GM23338 (cell line): Measurements from ENCODE around the gene COL6A1. TPM values are rescaled to one million over a fixed set of nuclear protein-coding genes. Genes with fewer than 3 reads are reported as not detected.
"Not testable (repeated sequence)": the region's sequence is repeated elsewhere in the genome, so short reads cannot be mapped to it uniquely, and the experiment has no call there.

Experiments used
- ATAC-seq: fragments of 200-7000 bp; cut with Tn5 transposase; 3 replicates; pipeline ENCODE4 v1.9.1; 2020
- DNase-seq: peaks from one replicate; pipeline ENCODE4 v3.0.0-alpha.2; 2015; ENCODE audit warnings: low spot score
- H2AFZ ChIP-seq: fragments of 200-600 bp; sonication (generic); 2 replicates; pipeline ENCODE4 v1.8.0; 2016; ENCODE audit warnings: antibody characterized with exemption, mild to moderate bottlenecking, moderate library complexity
- H3F3A ChIP-seq: fragments of 200-600 bp; sonication (generic); replicated peaks from 2 replicates; pipeline ENCODE4 v1.8.0; 2017; ENCODE audit warnings: antibody characterized with exemption, mixed run types, low read depth
- H3K27ac ChIP-seq: fragments of 200-600 bp; sonication (generic); 2 replicates; pipeline ENCODE4 v1.6.1; 2016; ENCODE audit warnings: low read depth
- H3K27me3 ChIP-seq: fragments of 200-600 bp; sonication (generic); 2 replicates; pipeline ENCODE4 v1.8.0; 2016; ENCODE audit warnings: mild to moderate bottlenecking, mixed run types, moderate library complexity; ENCODE audit not compliant: insufficient read depth
- H3K36me3 ChIP-seq: fragments of 200-600 bp; sonication (generic); 2 replicates; pipeline ENCODE4 v1.8.0; 2016; ENCODE audit warnings: mild to moderate bottlenecking; ENCODE audit not compliant: insufficient read depth
- H3K4me1 ChIP-seq: fragments of 200-600 bp; sonication (generic); 2 replicates; pipeline ENCODE4 v1.8.0; 2016; ENCODE audit warnings: mild to moderate bottlenecking, moderate library complexity; ENCODE audit not compliant: insufficient read depth
- H3K4me2 ChIP-seq: fragments of 200-600 bp; sonication (generic); 2 replicates; pipeline ENCODE4 v1.7.1; 2017; ENCODE audit warnings: mixed run types
- H3K4me3 ChIP-seq: fragments of 200-600 bp; sonication (generic); 2 replicates; pipeline ENCODE4 v1.6.1; 2016; ENCODE audit warnings: mixed run types
- H3K79me2 ChIP-seq: fragments of 200-600 bp; sonication (generic); replicated peaks from 2 replicates; pipeline ENCODE4 v1.8.0; 2017; ENCODE audit warnings: mild to moderate bottlenecking; ENCODE audit not compliant: insufficient read depth
- H3K9me2 ChIP-seq: fragments of 200-600 bp; sonication (generic); 2 replicates; pipeline ENCODE4 v1.8.0; 2017; ENCODE audit not compliant: insufficient read depth
- H4K20me1 ChIP-seq: fragments of 200-600 bp; sonication (generic); replicated peaks from 2 replicates; pipeline ENCODE4 v1.8.0; 2017; ENCODE audit warnings: mild to moderate bottlenecking; ENCODE audit not compliant: insufficient read depth
- H3K27ac Mint-ChIP-seq: 2 replicates; pipeline ENCODE4 v1.8.0; 2020; ENCODE audit warnings: inconsistent platforms, mild to moderate bottlenecking, moderate library complexity, mixed read lengths
- H3K27me3 Mint-ChIP-seq: 3 replicates; pipeline ENCODE4 v1.8.0; 2022; ENCODE audit warnings: low read depth, mild to moderate bottlenecking, moderate library complexity, mixed read lengths, inconsistent platforms; ENCODE audit not compliant: insufficient read depth, poor library complexity
- H3K36me3 Mint-ChIP-seq: 3 replicates; pipeline ENCODE4 v1.8.0; 2021; ENCODE audit warnings: low read depth, mild to moderate bottlenecking, inconsistent platforms, moderate library complexity, mixed read lengths
- H3K4me1 Mint-ChIP-seq: 3 replicates; pipeline ENCODE4 v1.8.0; 2020; ENCODE audit warnings: mild to moderate bottlenecking, inconsistent platforms, mixed read lengths
- H3K4me3 Mint-ChIP-seq: 3 replicates; pipeline ENCODE4 v1.8.0; 2021; ENCODE audit warnings: moderate library complexity, mild to moderate bottlenecking, inconsistent platforms, mixed read lengths
- H3K9me3 Mint-ChIP-seq: 3 replicates; pipeline ENCODE4 v1.8.0; 2020; ENCODE audit warnings: moderate library complexity, mild to moderate bottlenecking, inconsistent platforms, mixed read lengths
- NANOG ChIP-seq: IDR thresholded peaks from 2 replicates; pipeline ENCODE4 v1.6.1; 2016; ENCODE audit warnings: antibody characterized with exemption, borderline replicate concordance
- POLR2AphosphoS5 ChIP-seq: IDR thresholded peaks from 2 replicates; pipeline ENCODE4 v1.6.1; 2016; ENCODE audit warnings: antibody characterized with exemption, low read depth
- STAT1 ChIP-seq: IDR thresholded peaks from one replicate; pipeline ENCODE4 v1.6.1; 2016; ENCODE audit warnings: antibody characterized with exemption; ENCODE audit not compliant: unreplicated experiment
- ZNF114 ChIP-seq: fragments of 250-450 bp; sonication (Bioruptor Pico); IDR thresholded peaks from 2 replicates; pipeline ENCODE4 v1.5.0; 2020; ENCODE audit warnings: mild to moderate bottlenecking, moderate library complexity
- polyA plus RNA-seq: library from polyadenylated mRNA; unstranded; fragments of >200 nt; fragmentation: Nextera tagmentation; extraction: Ambion mirVana; gene quantifications from 2 replicates; pipeline ENCODE4 v1.2.1, GENCODE V29; 2016
- total RNA-seq: library from RNA; depleted of rRNA; stranded (reverse); fragments of >200 nt; shearing (Covaris generic); gene quantifications from 2 replicates; pipeline ENCODE4 v1.2.3, GENCODE V29; 2014
- TF ChIP-seq, protein P1 (sequence below), 2 experiments: fragments of 200-600 bp in 1 of 2; sonication (generic) in 1 of 2; conservative IDR thresholded peaks; 2 replicates each; pipeline versions ENCODE4 v1.5.1 to v1.6.1; 2016 to 2017; ENCODE audit warnings: antibody characterized with exemption in 2 of 2, low read depth in 2 of 2, mild to moderate bottlenecking in 2 of 2, moderate library complexity in 1 of 2
- TF ChIP-seq, protein P2 (sequence below): IDR thresholded peaks from one replicate; pipeline ENCODE4 v1.6.1; 2018; ENCODE audit warnings: antibody characterized with exemption; ENCODE audit not compliant: unreplicated experiment
- TF ChIP-seq, protein P3 (sequence below): fragments of 250-450 bp; sonication (Bioruptor Pico); IDR thresholded peaks from 2 replicates; pipeline ENCODE4 v1.5.0; 2020; ENCODE audit warnings: mild to moderate bottlenecking, moderate library complexity

COL6A1 gene
- total and polyA plus RNA-seq, 2 experiments from 2014 or later: 76.0 to 180 TPM

DNA sequence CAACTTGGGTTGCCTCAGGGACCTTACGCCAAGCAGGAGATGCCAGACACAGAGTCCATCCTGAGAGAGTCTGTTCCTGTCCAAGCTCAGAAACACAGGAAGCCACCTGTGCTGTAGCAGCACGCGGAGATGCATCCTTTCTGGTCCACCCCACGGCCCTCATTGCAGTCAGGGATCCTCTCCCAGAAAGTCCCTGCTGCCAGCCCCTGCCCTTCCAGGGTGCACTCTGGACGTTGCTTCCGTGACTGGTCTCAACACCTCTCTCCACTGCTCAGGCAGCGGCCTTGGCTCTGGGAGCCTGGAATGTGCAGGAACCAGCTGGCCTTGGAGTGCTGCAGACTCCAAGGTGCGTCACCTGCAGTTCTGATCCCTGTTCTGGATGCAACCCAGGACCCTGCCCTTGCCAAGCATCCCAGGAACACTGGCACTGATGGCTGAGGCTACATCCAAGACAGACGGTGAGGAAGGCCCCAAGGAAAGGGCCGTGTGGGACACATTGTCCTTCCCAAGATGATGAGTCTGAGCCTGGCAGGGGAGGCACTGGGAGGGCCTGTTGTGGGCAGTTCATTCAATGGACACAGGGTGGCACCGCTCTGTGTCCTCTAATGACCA, 21.7 kb upstream of the COL6A1 start (continued):
- no peak for TF ChIP-seq NANOG
- no peak for TF ChIP-seq ZNF114 (CRISPR knock-in tag)
- no peak for TF ChIP-seq POLR2AphosphoS5
- TF ChIP-seq STAT1: no peak
- TF ChIP-seq, protein P1, sequence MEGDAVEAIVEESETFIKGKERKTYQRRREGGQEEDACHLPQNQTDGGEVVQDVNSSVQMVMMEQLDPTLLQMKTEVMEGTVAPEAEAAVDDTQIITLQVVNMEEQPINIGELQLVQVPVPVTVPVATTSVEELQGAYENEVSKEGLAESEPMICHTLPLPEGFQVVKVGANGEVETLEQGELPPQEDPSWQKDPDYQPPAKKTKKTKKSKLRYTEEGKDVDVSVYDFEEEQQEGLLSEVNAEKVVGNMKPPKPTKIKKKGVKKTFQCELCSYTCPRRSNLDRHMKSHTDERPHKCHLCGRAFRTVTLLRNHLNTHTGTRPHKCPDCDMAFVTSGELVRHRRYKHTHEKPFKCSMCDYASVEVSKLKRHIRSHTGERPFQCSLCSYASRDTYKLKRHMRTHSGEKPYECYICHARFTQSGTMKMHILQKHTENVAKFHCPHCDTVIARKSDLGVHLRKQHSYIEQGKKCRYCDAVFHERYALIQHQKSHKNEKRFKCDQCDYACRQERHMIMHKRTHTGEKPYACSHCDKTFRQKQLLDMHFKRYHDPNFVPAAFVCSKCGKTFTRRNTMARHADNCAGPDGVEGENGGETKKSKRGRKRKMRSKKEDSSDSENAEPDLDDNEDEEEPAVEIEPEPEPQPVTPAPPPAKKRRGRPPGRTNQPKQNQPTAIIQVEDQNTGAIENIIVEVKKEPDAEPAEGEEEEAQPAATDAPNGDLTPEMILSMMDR (conservative IDR thresholded peaks at IDR 0.05; ENCODE audit: low read depth in 2 of 2): no peak

DNA sequence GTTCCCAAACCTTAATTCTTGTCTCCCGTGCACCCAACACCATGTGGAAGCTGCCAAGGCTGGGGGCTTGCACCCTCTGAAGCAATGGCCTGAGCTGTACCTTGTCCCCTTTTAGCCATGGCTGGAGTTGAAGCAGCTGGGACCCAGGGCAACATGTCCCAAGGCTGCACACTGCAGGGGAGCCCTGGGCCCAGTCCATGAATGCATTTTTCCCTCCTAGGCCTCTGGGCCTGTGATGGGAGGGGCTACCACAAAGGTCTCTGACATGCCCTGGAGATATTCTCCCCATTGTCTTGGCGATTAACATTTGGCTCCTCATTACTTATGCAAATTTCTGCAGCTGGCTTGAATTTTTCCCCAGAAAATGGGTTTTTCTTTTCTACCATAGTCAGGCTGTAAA, 20.2 kb upstream of the COL6A1 start:
- H3F3A ChIP-seq, H4K20me1 ChIP-seq, H3K27me3 ChIP-seq, H3K4me3 ChIP-seq, H3K4me2 ChIP-seq, H3K27ac Mint-ChIP-seq, H3K36me3 ChIP-seq, H3K27me3 Mint-ChIP-seq, H3K9me2 ChIP-seq, H3K4me1 Mint-ChIP-seq, H2AFZ ChIP-seq, H3K27ac ChIP-seq, H3K4me1 ChIP-seq, DNase-seq, H3K4me3 Mint-ChIP-seq, ATAC-seq, H3K79me2 ChIP-seq: not testable (repeated sequence)
- Mint-ChIP-seq H3K36me3 (peaks cover 51% of the 10 kb centered on the region), H3K9me3 (peaks cover 92% of the 10 kb centered on the region)

DNA sequence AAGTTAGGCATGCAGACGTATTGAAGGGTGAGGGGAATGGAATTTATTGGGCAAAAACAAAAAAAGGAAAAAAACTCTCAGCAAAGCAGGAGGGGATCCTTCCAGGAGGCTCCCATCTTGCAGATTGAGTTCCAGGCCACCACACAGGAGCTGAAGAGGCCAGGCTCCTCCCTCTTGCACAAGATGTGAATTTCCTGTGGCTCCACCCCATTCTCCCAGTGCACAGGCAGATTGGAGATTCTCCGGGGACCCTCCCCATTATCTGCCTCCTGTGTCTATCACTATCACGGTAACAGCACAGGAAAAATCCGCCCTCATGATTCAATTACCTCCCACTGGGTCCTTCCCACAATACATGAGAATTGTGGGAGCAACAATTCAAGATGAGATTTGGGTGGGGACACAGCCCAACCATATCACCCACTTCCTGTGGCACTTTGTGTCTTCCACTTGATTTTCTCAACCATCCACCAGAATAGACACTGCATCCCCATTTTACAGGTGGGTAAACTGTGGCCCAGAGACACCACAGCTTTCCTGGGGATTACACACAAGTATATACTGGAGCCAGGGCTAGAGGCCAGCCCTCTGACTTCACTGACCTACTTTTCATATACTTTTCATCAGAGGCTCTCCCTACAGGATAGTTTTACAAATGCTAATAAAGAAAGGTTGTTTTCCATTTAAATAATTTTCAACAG, 18.9 kb upstream of the COL6A1 start:
- Histone ChIP-seq H4K20me1 (no peaks in the 10 kb centered on the region), H3K79me2 (no peaks in the 10 kb centered on the region), H3K27ac (no peak overlapping the region), H3K4me2 (no peak overlapping the region), H3K36me3 (peaks cover 4% of the 10 kb centered on the region; the same call in 1 of the 2 replicates), H3F3A (no peaks in the 10 kb centered on the region), H2AFZ (no peak overlapping the region), H3K4me1 (no peaks in the 10 kb centered on the region), H3K9me2 (0 out of 2 replicates have a peak, but pooled peaks cover 5% of the 10 kb centered on the region), H3K4me3 (no peak overlapping the region), H3K27me3 (no peaks in the 10 kb centered on the region)
- ATAC-seq: no peak
- Mint-ChIP-seq H3K4me1 (no peaks in the 10 kb centered on the region), H3K9me3 (peaks cover 87% of the 10 kb centered on the region), H3K36me3 (peaks cover 51% of the 10 kb centered on the region), H3K27ac (no peak overlapping the region), H3K27me3 (peaks cover 10% of the 10 kb centered on the region), H3K4me3 (no peak overlapping the region)
- no peak for DNase-seq
- no peak for TF ChIP-seq NANOG
- TF ChIP-seq, protein P2, sequence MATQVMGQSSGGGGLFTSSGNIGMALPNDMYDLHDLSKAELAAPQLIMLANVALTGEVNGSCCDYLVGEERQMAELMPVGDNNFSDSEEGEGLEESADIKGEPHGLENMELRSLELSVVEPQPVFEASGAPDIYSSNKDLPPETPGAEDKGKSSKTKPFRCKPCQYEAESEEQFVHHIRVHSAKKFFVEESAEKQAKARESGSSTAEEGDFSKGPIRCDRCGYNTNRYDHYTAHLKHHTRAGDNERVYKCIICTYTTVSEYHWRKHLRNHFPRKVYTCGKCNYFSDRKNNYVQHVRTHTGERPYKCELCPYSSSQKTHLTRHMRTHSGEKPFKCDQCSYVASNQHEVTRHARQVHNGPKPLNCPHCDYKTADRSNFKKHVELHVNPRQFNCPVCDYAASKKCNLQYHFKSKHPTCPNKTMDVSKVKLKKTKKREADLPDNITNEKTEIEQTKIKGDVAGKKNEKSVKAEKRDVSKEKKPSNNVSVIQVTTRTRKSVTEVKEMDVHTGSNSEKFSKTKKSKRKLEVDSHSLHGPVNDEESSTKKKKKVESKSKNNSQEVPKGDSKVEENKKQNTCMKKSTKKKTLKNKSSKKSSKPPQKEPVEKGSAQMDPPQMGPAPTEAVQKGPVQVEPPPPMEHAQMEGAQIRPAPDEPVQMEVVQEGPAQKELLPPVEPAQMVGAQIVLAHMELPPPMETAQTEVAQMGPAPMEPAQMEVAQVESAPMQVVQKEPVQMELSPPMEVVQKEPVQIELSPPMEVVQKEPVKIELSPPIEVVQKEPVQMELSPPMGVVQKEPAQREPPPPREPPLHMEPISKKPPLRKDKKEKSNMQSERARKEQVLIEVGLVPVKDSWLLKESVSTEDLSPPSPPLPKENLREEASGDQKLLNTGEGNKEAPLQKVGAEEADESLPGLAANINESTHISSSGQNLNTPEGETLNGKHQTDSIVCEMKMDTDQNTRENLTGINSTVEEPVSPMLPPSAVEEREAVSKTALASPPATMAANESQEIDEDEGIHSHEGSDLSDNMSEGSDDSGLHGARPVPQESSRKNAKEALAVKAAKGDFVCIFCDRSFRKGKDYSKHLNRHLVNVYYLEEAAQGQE: no peak
- no peak for TF ChIP-seq STAT1
- TF ChIP-seq, protein P3, sequence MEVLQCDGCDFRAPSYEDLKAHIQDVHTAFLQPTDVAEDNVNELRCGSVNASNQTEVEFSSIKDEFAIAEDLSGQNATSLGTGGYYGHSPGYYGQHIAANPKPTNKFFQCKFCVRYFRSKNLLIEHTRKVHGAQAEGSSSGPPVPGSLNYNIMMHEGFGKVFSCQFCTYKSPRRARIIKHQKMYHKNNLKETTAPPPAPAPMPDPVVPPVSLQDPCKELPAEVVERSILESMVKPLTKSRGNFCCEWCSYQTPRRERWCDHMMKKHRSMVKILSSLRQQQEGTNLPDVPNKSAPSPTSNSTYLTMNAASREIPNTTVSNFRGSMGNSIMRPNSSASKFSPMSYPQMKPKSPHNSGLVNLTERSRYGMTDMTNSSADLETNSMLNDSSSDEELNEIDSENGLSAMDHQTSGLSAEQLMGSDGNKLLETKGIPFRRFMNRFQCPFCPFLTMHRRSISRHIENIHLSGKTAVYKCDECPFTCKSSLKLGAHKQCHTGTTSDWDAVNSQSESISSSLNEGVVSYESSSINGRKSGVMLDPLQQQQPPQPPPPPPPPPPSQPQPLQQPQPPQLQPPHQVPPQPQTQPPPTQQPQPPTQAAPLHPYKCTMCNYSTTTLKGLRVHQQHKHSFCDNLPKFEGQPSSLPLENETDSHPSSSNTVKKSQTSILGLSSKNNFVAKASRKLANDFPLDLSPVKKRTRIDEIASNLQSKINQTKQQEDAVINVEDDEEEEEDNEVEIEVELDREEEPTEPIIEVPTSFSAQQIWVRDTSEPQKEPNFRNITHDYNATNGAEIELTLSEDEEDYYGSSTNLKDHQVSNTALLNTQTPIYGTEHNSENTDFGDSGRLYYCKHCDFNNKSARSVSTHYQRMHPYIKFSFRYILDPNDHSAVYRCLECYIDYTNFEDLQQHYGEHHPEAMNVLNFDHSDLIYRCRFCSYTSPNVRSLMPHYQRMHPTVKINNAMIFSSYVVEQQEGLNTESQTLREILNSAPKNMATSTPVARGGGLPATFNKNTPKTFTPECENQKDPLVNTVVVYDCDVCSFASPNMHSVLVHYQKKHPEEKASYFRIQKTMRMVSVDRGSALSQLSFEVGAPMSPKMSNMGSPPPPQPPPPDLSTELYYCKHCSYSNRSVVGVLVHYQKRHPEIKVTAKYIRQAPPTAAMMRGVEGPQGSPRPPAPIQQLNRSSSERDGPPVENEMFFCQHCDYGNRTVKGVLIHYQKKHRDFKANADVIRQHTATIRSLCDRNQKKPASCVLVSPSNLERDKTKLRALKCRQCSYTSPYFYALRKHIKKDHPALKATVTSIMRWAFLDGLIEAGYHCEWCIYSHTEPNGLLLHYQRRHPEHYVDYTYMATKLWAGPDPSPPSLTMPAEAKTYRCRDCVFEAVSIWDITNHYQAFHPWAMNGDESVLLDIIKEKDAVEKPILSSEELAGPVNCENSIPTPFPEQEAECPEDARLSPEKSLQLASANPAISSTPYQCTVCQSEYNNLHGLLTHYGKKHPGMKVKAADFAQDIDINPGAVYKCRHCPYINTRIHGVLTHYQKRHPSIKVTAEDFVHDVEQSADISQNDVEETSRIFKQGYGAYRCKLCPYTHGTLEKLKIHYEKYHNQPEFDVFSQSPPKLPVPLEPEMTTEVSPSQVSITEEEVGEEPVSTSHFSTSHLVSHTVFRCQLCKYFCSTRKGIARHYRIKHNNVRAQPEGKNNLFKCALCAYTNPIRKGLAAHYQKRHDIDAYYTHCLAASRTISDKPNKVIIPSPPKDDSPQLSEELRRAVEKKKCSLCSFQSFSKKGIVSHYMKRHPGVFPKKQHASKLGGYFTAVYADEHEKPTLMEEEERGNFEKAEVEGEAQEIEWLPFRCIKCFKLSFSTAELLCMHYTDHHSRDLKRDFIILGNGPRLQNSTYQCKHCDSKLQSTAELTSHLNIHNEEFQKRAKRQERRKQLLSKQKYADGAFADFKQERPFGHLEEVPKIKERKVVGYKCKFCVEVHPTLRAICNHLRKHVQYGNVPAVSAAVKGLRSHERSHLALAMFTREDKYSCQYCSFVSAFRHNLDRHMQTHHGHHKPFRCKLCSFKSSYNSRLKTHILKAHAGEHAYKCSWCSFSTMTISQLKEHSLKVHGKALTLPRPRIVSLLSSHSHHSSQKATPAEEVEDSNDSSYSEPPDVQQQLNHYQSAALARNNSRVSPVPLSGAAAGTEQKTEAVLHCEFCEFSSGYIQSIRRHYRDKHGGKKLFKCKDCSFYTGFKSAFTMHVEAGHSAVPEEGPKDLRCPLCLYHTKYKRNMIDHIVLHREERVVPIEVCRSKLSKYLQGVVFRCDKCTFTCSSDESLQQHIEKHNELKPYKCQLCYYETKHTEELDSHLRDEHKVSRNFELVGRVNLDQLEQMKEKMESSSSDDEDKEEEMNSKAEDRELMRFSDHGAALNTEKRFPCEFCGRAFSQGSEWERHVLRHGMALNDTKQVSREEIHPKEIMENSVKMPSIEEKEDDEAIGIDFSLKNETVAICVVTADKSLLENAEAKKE (CRISPR knock-in tag): no peak
